ENCODE measurements around the gene BBOF1.

DNA sequence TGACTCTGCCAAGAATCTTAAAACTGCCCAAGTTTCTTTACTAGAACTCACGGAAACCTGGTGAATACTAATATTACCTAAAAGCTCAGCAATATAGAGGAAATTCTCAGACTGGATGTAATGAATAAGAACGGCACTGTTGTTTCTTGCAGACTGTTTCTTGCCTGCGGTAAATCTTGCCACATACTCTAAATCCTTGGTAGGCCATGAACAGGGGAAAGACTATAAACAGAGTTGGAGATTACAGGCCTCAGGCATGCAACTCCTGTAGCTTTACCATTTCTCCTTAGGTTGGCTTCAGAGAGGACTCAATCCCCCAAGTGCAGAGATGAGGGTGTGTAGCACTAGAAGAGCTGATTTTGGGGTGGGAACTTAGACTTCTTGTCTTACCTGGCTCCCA, 64.0 kb downstream of the BBOF1 start:
- no peak for TF ChIP-seq POLR2A (IDR thresholded peaks at IDR 0.05)
- TF ChIP-seq, protein P1, sequence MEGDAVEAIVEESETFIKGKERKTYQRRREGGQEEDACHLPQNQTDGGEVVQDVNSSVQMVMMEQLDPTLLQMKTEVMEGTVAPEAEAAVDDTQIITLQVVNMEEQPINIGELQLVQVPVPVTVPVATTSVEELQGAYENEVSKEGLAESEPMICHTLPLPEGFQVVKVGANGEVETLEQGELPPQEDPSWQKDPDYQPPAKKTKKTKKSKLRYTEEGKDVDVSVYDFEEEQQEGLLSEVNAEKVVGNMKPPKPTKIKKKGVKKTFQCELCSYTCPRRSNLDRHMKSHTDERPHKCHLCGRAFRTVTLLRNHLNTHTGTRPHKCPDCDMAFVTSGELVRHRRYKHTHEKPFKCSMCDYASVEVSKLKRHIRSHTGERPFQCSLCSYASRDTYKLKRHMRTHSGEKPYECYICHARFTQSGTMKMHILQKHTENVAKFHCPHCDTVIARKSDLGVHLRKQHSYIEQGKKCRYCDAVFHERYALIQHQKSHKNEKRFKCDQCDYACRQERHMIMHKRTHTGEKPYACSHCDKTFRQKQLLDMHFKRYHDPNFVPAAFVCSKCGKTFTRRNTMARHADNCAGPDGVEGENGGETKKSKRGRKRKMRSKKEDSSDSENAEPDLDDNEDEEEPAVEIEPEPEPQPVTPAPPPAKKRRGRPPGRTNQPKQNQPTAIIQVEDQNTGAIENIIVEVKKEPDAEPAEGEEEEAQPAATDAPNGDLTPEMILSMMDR (IDR thresholded peaks at IDR 0.05), result no peak

Data from thyroid gland (tissue), 4 donors.